IgD-negative memory B cell (primary cell): Measurements from ENCODE around the gene NFATC3. TPM values are rescaled to one million over a fixed set of nuclear protein-coding genes. Genes with fewer than 3 reads are reported as not detected.
A peak's percentile ranks its signal among the peaks of the same experiment; 100 is the strongest.

ENCODE experiments used
- H3K27ac Mint-ChIP-seq, 3 donors: one replicate each; pipeline ENCODE4 v1.8.0; 2020 to 2022; ENCODE audit warnings: mild to moderate bottlenecking in 3 of 3, mixed read lengths in 3 of 3, moderate library complexity in 1 of 3
- H3K27me3 Mint-ChIP-seq: one replicate; pipeline ENCODE4 v1.8.0; 2021; ENCODE audit warnings: mixed read lengths
- H3K36me3 Mint-ChIP-seq: one replicate; pipeline ENCODE4 v1.8.0; 2020; ENCODE audit warnings: mild to moderate bottlenecking, mixed read lengths
- H3K4me1 Mint-ChIP-seq, 3 donors: one replicate each; pipeline ENCODE4 v1.8.0; 2020 to 2022; ENCODE audit warnings: mixed read lengths in 3 of 3, mild to moderate bottlenecking in 1 of 3
- H3K4me3 Mint-ChIP-seq, 4 donors: one replicate each; pipeline ENCODE4 v1.8.0; 2020 to 2022; ENCODE audit warnings: mild to moderate bottlenecking in 4 of 4, mixed read lengths in 4 of 4, moderate library complexity in 3 of 4
- H3K9me3 Mint-ChIP-seq, 3 donors: one replicate each; pipeline ENCODE4 v1.8.0; 2020 to 2021; ENCODE audit warnings: mixed read lengths in 3 of 3, mild to moderate bottlenecking in 1 of 3
- polyA plus RNA-seq: library from polyadenylated mRNA; unstranded; fragments of 300-500 nt; fragmentation: Illumina TruSeq; gene quantifications from one replicate; pipeline ENCODE4 v1.2.3, GENCODE V29; 2021

NFATC3 gene
- polyA plus RNA-seq, 1 donor from 2014 or later, result 47.2 TPM

- no peak overlapping the region for H3K27ac Mint-ChIP-seq
- H3K4me3 Mint-ChIP-seq, result no peak overlapping the region
- no peaks in the 10 kb centered on the region for H3K27me3 Mint-ChIP-seq
- peaks cover 0 to 1% (median 0%) of the 10 kb centered on the region in 3 donors for H3K4me1 Mint-ChIP-seq
- no peaks in the 10 kb centered on the region for H3K9me3 Mint-ChIP-seq
- H3K36me3 Mint-ChIP-seq, result peaks cover 7% of the 10 kb centered on the region
Measured at GRCh38 chr16:68190736-68191510, 105.8 kb downstream of the NFATC3 start.

- Mint-ChIP-seq H3K27ac (peak overlapping the region in 1 of 3 donors; percentile 5), H3K4me1 (peaks cover 0 to 1% (median 0%) of the 10 kb centered on the region in 3 donors), H3K4me3 (no peak overlapping the region), H3K36me3 (peaks cover 6% of the 10 kb centered on the region), H3K9me3 (no peaks in the 10 kb centered on the region), H3K27me3 (no peaks in the 10 kb centered on the region)
Measured at GRCh38 chr16:68194251-68194650, 109.1 kb downstream of the NFATC3 start.

GRCh38 chr16:68197250-68197649 lies 112.1 kb downstream of the NFATC3 start:
- Mint-ChIP-seq H3K36me3 (peaks cover 2% of the 10 kb centered on the region), H3K27me3 (no peaks in the 10 kb centered on the region), H3K4me3 (no peak overlapping the region), H3K9me3 (no peaks in the 10 kb centered on the region), H3K27ac (no peak overlapping the region), H3K4me1 (peaks cover 0 to 5% (median 2%) of the 10 kb centered on the region in 3 donors)

GRCh38 chr16:68200088-68200783 lies 115.1 kb downstream of the NFATC3 start:
- H3K27me3 Mint-ChIP-seq, result no peaks in the 10 kb centered on the region
- H3K4me3 Mint-ChIP-seq, result no peak overlapping the region
- peaks cover 2% of the 10 kb centered on the region for H3K36me3 Mint-ChIP-seq
- H3K4me1 Mint-ChIP-seq, result peaks cover 0 to 6% (median 2%) of the 10 kb centered on the region in 3 donors
- no peaks in the 10 kb centered on the region for H3K9me3 Mint-ChIP-seq
- no peak overlapping the region for H3K27ac Mint-ChIP-seq

- no peaks in the 10 kb centered on the region for H3K9me3 Mint-ChIP-seq
- H3K36me3 Mint-ChIP-seq, result peaks cover 4% of the 10 kb centered on the region
- H3K27me3 Mint-ChIP-seq, result no peaks in the 10 kb centered on the region
- no peak overlapping the region for H3K4me3 Mint-ChIP-seq
- H3K27ac Mint-ChIP-seq, result no peak overlapping the region
- H3K4me1 Mint-ChIP-seq, result peaks cover 0 to 8% (median 2%) of the 10 kb centered on the region in 3 donors
Measured at GRCh38 chr16:68202091-68202519, 116.9 kb downstream of the NFATC3 start.

GRCh38 chr16:68206245-68206644 lies 121.1 kb downstream of the NFATC3 start:
- H3K27ac Mint-ChIP-seq, result no peak overlapping the region
- peaks cover 0 to 8% (median 1%) of the 10 kb centered on the region in 3 donors for H3K4me1 Mint-ChIP-seq
- H3K36me3 Mint-ChIP-seq, result peaks cover 4% of the 10 kb centered on the region
- no peak overlapping the region for H3K4me3 Mint-ChIP-seq
- H3K9me3 Mint-ChIP-seq, result no peaks in the 10 kb centered on the region
- H3K27me3 Mint-ChIP-seq, result no peaks in the 10 kb centered on the region

GRCh38 chr16:68214726-68215125 lies 129.6 kb downstream of the NFATC3 start:
- Mint-ChIP-seq H3K4me1 (peaks cover 9 to 10% (median 10%) of the 10 kb centered on the region in 3 donors), H3K27ac (peak overlapping the region in 2 of 3 donors; percentile 8 to 87), H3K36me3 (peaks cover 1% of the 10 kb centered on the region), H3K27me3 (no peaks in the 10 kb centered on the region), H3K9me3 (no peaks in the 10 kb centered on the region), H3K4me3 (no peak overlapping the region)

GRCh38 chr16:68215302-68215701 lies 130.1 kb downstream of the NFATC3 start:
- H3K4me3 Mint-ChIP-seq, result no peak overlapping the region
- peaks cover 1% of the 10 kb centered on the region for H3K36me3 Mint-ChIP-seq
- no peaks in the 10 kb centered on the region for H3K27me3 Mint-ChIP-seq
- H3K4me1 Mint-ChIP-seq, result peaks cover 9 to 10% (median 10%) of the 10 kb centered on the region in 3 donors
- H3K27ac Mint-ChIP-seq, result no peak overlapping the region
- H3K9me3 Mint-ChIP-seq, result no peaks in the 10 kb centered on the region

GRCh38 chr16:68216240-68216639 lies 131.1 kb downstream of the NFATC3 start:
- Mint-ChIP-seq H3K36me3 (no peaks in the 10 kb centered on the region), H3K27me3 (no peaks in the 10 kb centered on the region), H3K9me3 (no peaks in the 10 kb centered on the region), H3K4me3 (no peak overlapping the region), H3K27ac (peak overlapping the region in 1 of 3 donors; percentile 76), H3K4me1 (peaks cover 6 to 10% (median 9%) of the 10 kb centered on the region in 3 donors)

GRCh38 chr16:68217506-68217905 lies 132.3 kb downstream of the NFATC3 start:
- H3K27ac Mint-ChIP-seq, result no peak overlapping the region
- no peaks in the 10 kb centered on the region for H3K9me3 Mint-ChIP-seq
- peaks cover 5 to 10% (median 6%) of the 10 kb centered on the region in 3 donors for H3K4me1 Mint-ChIP-seq
- H3K36me3 Mint-ChIP-seq, result no peaks in the 10 kb centered on the region
- H3K4me3 Mint-ChIP-seq, result no peak overlapping the region
- H3K27me3 Mint-ChIP-seq, result no peaks in the 10 kb centered on the region

GRCh38 chr16:68219725-68220351 lies 134.7 kb downstream of the NFATC3 start:
- Mint-ChIP-seq H3K9me3 (no peaks in the 10 kb centered on the region), H3K27me3 (no peaks in the 10 kb centered on the region), H3K4me3 (no peak overlapping the region), H3K4me1 (peaks cover 0 to 5% (median 4%) of the 10 kb centered on the region in 3 donors), H3K27ac (no peak overlapping the region), H3K36me3 (no peaks in the 10 kb centered on the region)

- no peak overlapping the region for H3K4me3 Mint-ChIP-seq
- peaks cover 5 to 21% (median 20%) of the 10 kb centered on the region in 3 donors for H3K4me1 Mint-ChIP-seq
- H3K27me3 Mint-ChIP-seq, result no peaks in the 10 kb centered on the region
- no peaks in the 10 kb centered on the region for H3K9me3 Mint-ChIP-seq
- no peaks in the 10 kb centered on the region for H3K36me3 Mint-ChIP-seq
- H3K27ac Mint-ChIP-seq, result no peak overlapping the region
Measured at GRCh38 chr16:68223072-68223471, 137.9 kb downstream of the NFATC3 start.

GRCh38 chr16:68226116-68226515 lies 140.9 kb downstream of the NFATC3 start:
- Mint-ChIP-seq H3K4me1 (peaks cover 5 to 30% (median 24%) of the 10 kb centered on the region in 3 donors), H3K4me3 (no peak overlapping the region), H3K36me3 (no peaks in the 10 kb centered on the region), H3K27me3 (no peaks in the 10 kb centered on the region), H3K27ac (no peak overlapping the region), H3K9me3 (no peaks in the 10 kb centered on the region)

GRCh38 chr16:68227183-68227793 lies 142.1 kb downstream of the NFATC3 start:
- H3K9me3 Mint-ChIP-seq, result no peaks in the 10 kb centered on the region
- peak overlapping the region in 1 of 3 donors; percentile 85 for H3K27ac Mint-ChIP-seq
- no peaks in the 10 kb centered on the region for H3K27me3 Mint-ChIP-seq
- H3K36me3 Mint-ChIP-seq, result no peaks in the 10 kb centered on the region
- H3K4me3 Mint-ChIP-seq, result no peak overlapping the region
- peaks cover 5 to 30% (median 24%) of the 10 kb centered on the region in 3 donors for H3K4me1 Mint-ChIP-seq
